Thymus (tissue), 11 donors: ENCODE measurements around the gene TBXAS1. TPM values are rescaled to one million over a fixed set of nuclear protein-coding genes. Genes with fewer than 3 reads are reported as not detected.

Source experiments
- DNase-seq, 9 donors: peaks; one replicate each; pipeline ENCODE4 v3.0.0-alpha.2; 2013; ENCODE audit warnings: low spot score in 9 of 9, low read depth in 6 of 9, missing footprints in 1 of 9
- H3K27ac ChIP-seq, 2 donors: one replicate each; pipeline ENCODE4 v1.5.1; 2013; ENCODE audit warnings: control low read depth in 1 of 2, low read depth in 1 of 2, low read length in 1 of 2, mild to moderate bottlenecking in 1 of 2, moderate library complexity in 1 of 2
- H3K27me3 ChIP-seq, 2 donors: one replicate each; pipeline ENCODE4 v1.5.1; 2013; ENCODE audit warnings: low read length in 1 of 2; ENCODE audit not compliant: control insufficient read depth in 2 of 2, insufficient read depth in 1 of 2
- H3K36me3 ChIP-seq, 2 donors: one replicate each; pipeline ENCODE4 v1.5.1; 2013; ENCODE audit warnings: low read length in 1 of 2, mild to moderate bottlenecking in 1 of 2, moderate library complexity in 1 of 2; ENCODE audit not compliant: control insufficient read depth in 2 of 2, insufficient read depth in 2 of 2
- H3K4me1 ChIP-seq, 2 donors: one replicate each; pipeline ENCODE4 v1.5.1; 2013; ENCODE audit warnings: low read length in 2 of 2; ENCODE audit not compliant: control insufficient read depth in 2 of 2, insufficient read depth in 2 of 2
- H3K4me3 ChIP-seq, 2 donors: one replicate each; pipeline ENCODE4 v1.5.1; 2013; ENCODE audit warnings: low read length in 2 of 2, control low read depth in 1 of 2, mild to moderate bottlenecking in 1 of 2
- H3K9me3 ChIP-seq, 2 donors: one replicate each; pipeline ENCODE4 v1.5.1; 2013; ENCODE audit warnings: low read length in 1 of 2, mild to moderate bottlenecking in 1 of 2; ENCODE audit not compliant: control insufficient read depth in 2 of 2, insufficient read depth in 1 of 2
- WGBS: extraction: QIAGEN DNeasy Blood & Tissue Kit; methylation state at CpG from one replicate; pipeline ENCODE4 v1.1.7; 2013; 5-methylcytosine and 5-hydroxymethylcytosine counted together
- polyA plus RNA-seq: library from polyadenylated mRNA; stranded (reverse); fragments of 200-250 nt; gene quantifications from one replicate; pipeline ENCODE4 v1.2.3, GENCODE V29; 2013
- total RNA-seq: library from RNA; stranded (reverse); fragments of 120-200 nt; gene quantifications from one replicate; pipeline ENCODE4 v1.2.4, GENCODE V29; 2013
- donor health status: healthy.

The TBXAS1 gene
- total and polyA plus RNA-seq, 2 donors = 15.3 to 16.3 TPM

- no peaks in the 10 kb centered on the region for H3K9me3 ChIP-seq
- H3K27me3 ChIP-seq = no peaks in the 10 kb centered on the region
- no peaks in the 10 kb centered on the region for H3K4me1 ChIP-seq
- H3K4me3 ChIP-seq = no peak overlapping the region
- H3K36me3 ChIP-seq = peaks cover 13 to 16% of the 10 kb centered on the region in 2 donors
- H3K27ac ChIP-seq = no peak overlapping the region
- no peak for DNase-seq
- 96% methylated on average over 15 of the region's 15 CpGs for WGBS
Observed at GRCh38 chr7:140017543-140017942, 188.5 kb downstream of the TBXAS1 start.

- no peak overlapping the region for H3K27ac ChIP-seq
- no peaks in the 10 kb centered on the region for H3K4me1 ChIP-seq
- H3K9me3 ChIP-seq = no peaks in the 10 kb centered on the region
- 98% methylated on average over 9 of the region's 9 CpGs for WGBS
- H3K36me3 ChIP-seq = peaks cover 20 to 21% of the 10 kb centered on the region in 2 donors
- H3K4me3 ChIP-seq = no peak overlapping the region
- H3K27me3 ChIP-seq = no peaks in the 10 kb centered on the region
- no peak for DNase-seq
Observed at GRCh38 chr7:140018125-140019043, 189.3 kb downstream of the TBXAS1 start.

GRCh38 chr7:140019172-140019571, 190.1 kb downstream of the TBXAS1 start:
- peaks cover 26 to 27% of the 10 kb centered on the region in 2 donors for H3K36me3 ChIP-seq
- no peaks in the 10 kb centered on the region for H3K4me1 ChIP-seq
- WGBS = 95% methylated on average over 11 of the region's 11 CpGs
- DNase-seq = no peak
- H3K4me3 ChIP-seq = no peak overlapping the region
- no peaks in the 10 kb centered on the region for H3K27me3 ChIP-seq
- no peak overlapping the region for H3K27ac ChIP-seq
- H3K9me3 ChIP-seq = no peaks in the 10 kb centered on the region

GRCh38 chr7:140019606-140020005, 190.5 kb downstream of the TBXAS1 start:
- 95% methylated on average over 3 of the region's 3 CpGs for WGBS
- DNase-seq = no peak
- H3K4me1 ChIP-seq = no peaks in the 10 kb centered on the region

GRCh38 chr7:140021603-140022002, 192.5 kb downstream of the TBXAS1 start:
- Histone ChIP-seq H3K4me1 (no peaks in the 10 kb centered on the region), H3K36me3 (peaks cover 39 to 49% of the 10 kb centered on the region in 2 donors)
- 98% methylated on average over 8 of the region's 8 CpGs for WGBS

More at GRCh38 chr7:140019606-140020005, 190.5 kb downstream of the TBXAS1 start:
- no peak overlapping the region for H3K27ac ChIP-seq
- H3K4me3 ChIP-seq = no peak overlapping the region
- no peaks in the 10 kb centered on the region for H3K27me3 ChIP-seq
- peaks cover 28 to 31% of the 10 kb centered on the region in 2 donors for H3K36me3 ChIP-seq
- no peaks in the 10 kb centered on the region for H3K9me3 ChIP-seq

GRCh38 chr7:140022582-140023211, 193.6 kb downstream of the TBXAS1 start:
- H3K27me3 ChIP-seq = no peaks in the 10 kb centered on the region
- no peaks in the 10 kb centered on the region for H3K4me1 ChIP-seq
- peaks cover 50 to 60% of the 10 kb centered on the region in 2 donors for H3K36me3 ChIP-seq
- no peak for DNase-seq
- no peaks in the 10 kb centered on the region for H3K9me3 ChIP-seq
- H3K27ac ChIP-seq = no peak overlapping the region
- 95% methylated on average over 7 of the region's 7 CpGs for whole genome bisulfite sequencing
- H3K4me3 ChIP-seq = no peak overlapping the region

More at GRCh38 chr7:140021603-140022002, 192.5 kb downstream of the TBXAS1 start:
- Histone ChIP-seq H3K27ac (no peak overlapping the region), H3K4me3 (no peak overlapping the region), H3K9me3 (no peaks in the 10 kb centered on the region), H3K27me3 (no peaks in the 10 kb centered on the region)
- no peak for DNase-seq

- Histone ChIP-seq H3K9me3 (no peaks in the 10 kb centered on the region), H3K27ac (no peak overlapping the region), H3K4me1 (no peaks in the 10 kb centered on the region), H3K36me3 (peaks cover 53 to 70% of the 10 kb centered on the region in 2 donors), H3K4me3 (no peak overlapping the region), H3K27me3 (no peaks in the 10 kb centered on the region)
- 95% methylated on average over 6 of the region's 6 CpGs for WGBS
- no peak for DNase-seq
Observed at GRCh38 chr7:140023728-140024127, 194.7 kb downstream of the TBXAS1 start.

- no peaks in the 10 kb centered on the region for H3K9me3 ChIP-seq
- no peak overlapping the region for H3K4me3 ChIP-seq
- no peak overlapping the region for H3K27ac ChIP-seq
- no peak for DNase-seq
- peaks cover 53 to 71% of the 10 kb centered on the region in 2 donors for H3K36me3 ChIP-seq
- no peaks in the 10 kb centered on the region for H3K27me3 ChIP-seq
- 97% methylated on average over 18 of the region's 18 CpGs for WGBS
- H3K4me1 ChIP-seq = no peaks in the 10 kb centered on the region
Observed at GRCh38 chr7:140024585-140024984, 195.5 kb downstream of the TBXAS1 start.

- no peaks in the 10 kb centered on the region for H3K4me1 ChIP-seq
- H3K27ac ChIP-seq = no peak overlapping the region
- H3K9me3 ChIP-seq = no peaks in the 10 kb centered on the region
- H3K27me3 ChIP-seq = no peaks in the 10 kb centered on the region
- no peak overlapping the region for H3K4me3 ChIP-seq
- H3K36me3 ChIP-seq = peaks cover 53 to 73% of the 10 kb centered on the region in 2 donors
- no peak for DNase-seq
- WGBS = 98% methylated on average over 4 of the region's 4 CpGs
Observed at GRCh38 chr7:140025241-140025640, 196.2 kb downstream of the TBXAS1 start.
